ENCODE measurements around the gene PUM2. TPM values are rescaled to one million over a fixed set of nuclear protein-coding genes. Genes with fewer than 3 reads are reported as not detected.

The PUM2 gene
- total and polyA plus RNA-seq, 5 donors from 2014 or later = 15.1 to 131 (median 19.5) TPM

DNA sequence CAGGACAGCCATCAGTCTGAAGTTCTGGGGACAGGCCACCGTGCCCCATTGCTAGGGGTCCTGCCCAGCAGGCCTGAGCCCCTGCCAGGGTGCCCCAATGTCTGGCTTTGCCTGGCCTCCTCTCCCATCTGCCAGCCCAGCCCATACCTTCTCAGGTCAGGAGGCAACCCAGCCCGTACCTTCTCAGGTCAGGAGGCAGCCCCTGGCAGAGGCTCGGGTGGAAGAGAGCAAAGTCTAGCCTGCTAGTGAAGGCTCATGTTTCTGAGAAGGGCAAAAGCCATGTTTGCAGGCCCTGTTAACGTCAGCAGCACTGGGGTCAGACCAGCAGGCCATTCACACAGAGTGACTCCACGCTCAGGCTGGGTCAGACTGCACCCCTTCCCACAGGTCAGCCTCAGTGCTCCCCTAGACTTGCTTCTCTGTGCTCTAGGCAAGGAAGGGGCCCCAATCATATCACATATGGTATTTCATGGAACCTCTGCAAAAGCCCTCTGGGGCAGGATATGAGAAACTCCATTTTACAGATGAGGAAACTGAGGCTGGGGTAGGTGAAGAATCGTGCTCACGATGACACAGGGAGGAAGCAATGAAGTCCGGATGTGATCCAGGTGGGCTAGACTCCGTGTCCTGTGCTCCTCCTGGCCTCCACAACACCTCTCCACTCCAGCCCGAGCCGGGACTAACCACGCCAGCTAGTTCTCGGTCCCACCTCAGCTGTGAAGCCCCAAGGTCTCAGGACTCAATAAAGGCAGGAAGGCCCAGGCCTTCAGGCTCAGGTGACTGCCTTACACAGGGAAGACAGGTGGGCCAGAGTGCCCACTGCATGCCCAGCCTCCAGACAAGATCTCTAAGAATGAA lies 135.2 kb downstream of the PUM2 start:
- ATAC-seq (ENCODE audit: low read depth in 2 of 2) (no peak), DNase-seq (no peak)
- Mint-ChIP-seq H3K36me3 (no peaks in the 10 kb centered on the region), H3K27me3 (peaks cover 18% of the 10 kb centered on the region), H3K27ac (peak overlapping the region in 1 of 3 donors; percentile 49), H3K4me3 (no peak overlapping the region), H3K4me1 (no peaks in the 10 kb centered on the region), H3K9me3 (no peaks in the 10 kb centered on the region)
- H3K4me3 ChIP-seq (ENCODE audit: low read depth, low read length) = no peak overlapping the region
- no peaks in the 10 kb centered on the region for H3K36me3 ChIP-seq (ENCODE audit: control insufficient read depth, insufficient read depth, low read length)
- H3K27ac ChIP-seq (ENCODE audit: insufficient read depth, low read length, poor library complexity, severe bottlenecking) = no peak overlapping the region
- peaks cover 1% of the 10 kb centered on the region for H3K27me3 ChIP-seq (ENCODE audit: control insufficient read depth, insufficient read depth, low read length)
- H3K4me1 ChIP-seq (ENCODE audit: control insufficient read depth, insufficient read depth, low read length, poor library complexity, severe bottlenecking) = no peaks in the 10 kb centered on the region
- no peaks in the 10 kb centered on the region for H3K9me3 ChIP-seq (ENCODE audit: control insufficient read depth in 2 of 2, low read length in 2 of 2)

DNA sequence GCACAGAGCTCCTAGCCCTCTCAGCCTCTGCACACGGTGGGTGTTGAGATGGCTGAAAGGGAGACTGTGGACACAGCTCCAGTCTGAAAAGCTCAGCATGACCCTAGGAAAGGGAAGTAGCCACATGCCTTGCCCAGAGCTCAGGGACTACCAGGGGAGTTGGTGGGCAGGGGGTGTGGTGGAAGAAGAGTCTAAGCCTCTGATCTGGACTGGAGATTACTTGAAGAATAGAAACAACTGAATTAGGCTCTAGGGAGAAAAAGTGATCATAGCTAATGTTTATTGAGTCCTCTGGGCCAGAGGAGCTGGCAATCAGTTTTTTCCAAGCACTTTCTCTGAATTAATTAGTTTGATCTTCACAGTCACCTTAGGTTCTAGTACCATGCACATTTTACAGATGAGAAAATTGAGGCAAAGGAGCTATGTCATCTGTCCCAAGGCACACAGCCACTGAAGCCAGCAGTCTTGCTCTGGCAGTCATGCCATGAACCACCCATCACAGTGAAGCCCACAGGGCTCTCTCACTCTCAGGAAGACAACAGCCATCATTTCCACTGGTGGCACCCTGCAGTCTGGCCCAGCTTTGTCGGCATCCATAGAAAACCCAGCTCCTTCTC lies 136.0 kb downstream of the PUM2 start:
- H3K27ac ChIP-seq (ENCODE audit: insufficient read depth, low read length, poor library complexity, severe bottlenecking) = no peak overlapping the region
- H3K27me3 ChIP-seq (ENCODE audit: control insufficient read depth, insufficient read depth, low read length) = no peaks in the 10 kb centered on the region
- no peaks in the 10 kb centered on the region for H3K4me1 ChIP-seq (ENCODE audit: control insufficient read depth, insufficient read depth, low read length, poor library complexity, severe bottlenecking)
- H3K9me3 ChIP-seq (ENCODE audit: control insufficient read depth in 2 of 2, low read length in 2 of 2) = no peaks in the 10 kb centered on the region
- H3K27ac Mint-ChIP-seq = peak overlapping the region in 1 of 3 donors; percentile 49
- DNase-seq (no peak), ATAC-seq (ENCODE audit: low read depth in 2 of 2) (no peak)
- H3K4me3 ChIP-seq (ENCODE audit: low read depth, low read length) = no peak overlapping the region
- no peaks in the 10 kb centered on the region for H3K36me3 ChIP-seq (ENCODE audit: control insufficient read depth, insufficient read depth, low read length)
- peaks cover 18% of the 10 kb centered on the region for H3K27me3 Mint-ChIP-seq
- H3K36me3 Mint-ChIP-seq = no peaks in the 10 kb centered on the region
- no peaks in the 10 kb centered on the region for H3K4me1 Mint-ChIP-seq
- no peak overlapping the region for H3K4me3 Mint-ChIP-seq
- no peaks in the 10 kb centered on the region for H3K9me3 Mint-ChIP-seq

DNA sequence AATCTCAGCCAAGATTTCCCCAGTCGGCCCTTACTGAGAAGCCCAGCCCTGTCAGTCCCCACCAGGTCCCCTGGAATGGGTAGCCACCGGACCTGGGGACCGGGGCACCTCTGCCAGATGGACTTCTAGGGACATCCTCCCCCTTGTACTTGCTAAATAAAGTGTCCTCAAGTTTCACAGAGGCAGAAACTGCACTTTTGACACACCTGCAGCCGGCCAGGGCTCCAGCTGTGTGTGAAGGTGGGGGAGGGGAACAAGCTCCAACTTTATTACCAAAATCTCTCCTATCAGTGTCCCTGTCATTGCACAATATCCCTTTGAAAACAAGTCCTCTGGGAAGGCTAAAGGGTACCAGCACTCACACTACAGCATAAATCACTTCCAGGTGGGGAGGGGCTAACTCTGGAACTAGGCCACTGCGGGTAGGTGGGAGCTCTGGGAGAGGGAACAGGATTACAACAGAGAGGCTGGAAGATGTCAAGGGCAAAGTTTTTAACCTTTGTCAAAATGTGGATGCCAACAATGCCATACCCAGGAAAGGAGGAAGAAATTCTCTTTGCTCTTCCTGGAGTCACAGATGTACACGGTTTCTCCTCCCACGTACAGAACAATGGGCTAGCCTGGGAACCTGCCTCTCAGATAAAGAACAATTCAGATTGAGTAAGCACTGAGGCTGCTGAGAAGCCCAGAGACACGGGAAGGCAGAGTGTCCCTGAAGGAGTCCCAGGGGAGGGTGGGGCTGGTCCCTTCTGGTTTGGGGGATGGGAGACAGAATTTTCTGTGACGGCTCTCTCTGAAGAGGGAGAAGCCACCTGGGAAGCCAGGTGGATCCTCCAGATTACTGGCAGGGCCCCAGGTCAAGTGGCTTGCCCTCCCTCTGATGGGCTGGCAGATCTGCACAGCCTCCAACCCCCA lies 136.7 kb downstream of the PUM2 start:
- Histone ChIP-seq H3K9me3 (ENCODE audit: control insufficient read depth in 2 of 2, low read length in 2 of 2) (no peaks in the 10 kb centered on the region), H3K27me3 (ENCODE audit: control insufficient read depth, insufficient read depth, low read length) (no peaks in the 10 kb centered on the region), H3K4me3 (ENCODE audit: low read depth, low read length) (no peak overlapping the region), H3K27ac (ENCODE audit: insufficient read depth, low read length, poor library complexity, severe bottlenecking) (no peak overlapping the region), H3K4me1 (ENCODE audit: control insufficient read depth, insufficient read depth, low read length, poor library complexity, severe bottlenecking) (no peaks in the 10 kb centered on the region), H3K36me3 (ENCODE audit: control insufficient read depth, insufficient read depth, low read length) (no peaks in the 10 kb centered on the region)
- H3K27me3 Mint-ChIP-seq = peaks cover 16% of the 10 kb centered on the region
- no peak overlapping the region for H3K4me3 Mint-ChIP-seq
- H3K27ac Mint-ChIP-seq = no peak overlapping the region
- H3K36me3 Mint-ChIP-seq = no peaks in the 10 kb centered on the region
- no peaks in the 10 kb centered on the region for H3K4me1 Mint-ChIP-seq
- H3K9me3 Mint-ChIP-seq = no peaks in the 10 kb centered on the region
- ATAC-seq (ENCODE audit: low read depth in 2 of 2) = no peak
- no peak for DNase-seq

DNA sequence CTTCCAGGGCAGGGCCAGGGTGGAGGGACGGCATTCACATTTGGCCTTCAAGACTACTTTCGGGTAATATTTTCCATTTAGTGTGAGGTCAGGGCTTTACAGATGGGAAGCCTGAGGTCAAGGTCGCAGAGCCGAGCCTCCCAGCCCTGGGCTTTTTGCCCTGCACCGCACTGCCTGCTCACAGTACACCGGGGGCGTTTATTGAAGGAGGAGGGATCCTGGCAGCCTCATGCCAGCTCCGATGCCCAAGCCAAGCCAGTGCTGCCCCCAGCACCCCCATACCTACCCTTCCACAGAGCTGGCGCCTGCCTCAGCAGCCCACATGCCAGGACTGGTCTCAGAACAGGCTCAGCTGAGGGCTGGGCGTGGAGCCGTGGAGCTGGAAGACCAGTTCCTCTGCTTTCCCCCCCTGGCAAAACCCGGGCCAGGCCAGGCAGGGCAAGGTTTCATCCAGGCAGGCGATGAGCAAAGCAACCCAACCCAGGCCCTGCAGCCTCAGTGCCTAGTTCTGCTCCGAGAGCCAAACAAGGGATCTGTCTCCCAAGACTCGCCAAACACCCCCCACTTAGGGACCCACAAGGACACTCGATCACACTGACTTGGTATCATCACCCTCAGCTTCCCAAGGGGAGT lies 137.7 kb downstream of the PUM2 start:
- Mint-ChIP-seq H3K9me3 (no peaks in the 10 kb centered on the region), H3K36me3 (no peaks in the 10 kb centered on the region), H3K27me3 (peaks cover 7% of the 10 kb centered on the region), H3K4me3 (no peak overlapping the region), H3K27ac (no peak overlapping the region), H3K4me1 (no peaks in the 10 kb centered on the region)
- DNase-seq = no peak
- Histone ChIP-seq H3K27me3 (ENCODE audit: control insufficient read depth, insufficient read depth, low read length) (no peaks in the 10 kb centered on the region), H3K27ac (ENCODE audit: insufficient read depth, low read length, poor library complexity, severe bottlenecking) (no peak overlapping the region), H3K9me3 (ENCODE audit: control insufficient read depth in 2 of 2, low read length in 2 of 2) (no peaks in the 10 kb centered on the region), H3K36me3 (ENCODE audit: control insufficient read depth, insufficient read depth, low read length) (no peaks in the 10 kb centered on the region), H3K4me3 (ENCODE audit: low read depth, low read length) (no peak overlapping the region), H3K4me1 (ENCODE audit: control insufficient read depth, insufficient read depth, low read length, poor library complexity, severe bottlenecking) (no peaks in the 10 kb centered on the region)
- ATAC-seq (ENCODE audit: low read depth in 2 of 2) = no peak

DNA sequence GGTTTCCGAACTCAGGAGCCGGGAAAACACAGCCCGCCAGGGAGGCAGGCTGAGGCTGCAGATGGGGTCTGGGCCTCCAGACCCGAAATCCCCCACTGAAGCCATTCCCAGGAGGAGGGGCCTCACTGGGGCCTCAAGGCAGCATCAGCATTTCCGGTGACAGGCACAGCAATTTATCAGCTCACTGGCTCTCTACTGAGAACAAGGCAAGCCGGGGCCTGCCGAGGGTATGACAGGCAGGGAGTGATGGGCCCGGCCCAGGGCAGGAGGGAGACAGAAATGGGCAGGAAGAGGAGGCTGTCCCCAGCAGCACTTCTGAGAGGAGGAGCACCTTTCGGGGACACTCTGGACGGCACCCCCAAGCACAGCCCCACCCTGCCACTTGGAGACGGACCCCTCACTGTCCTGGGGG lies 138.2 kb downstream of the PUM2 start:
- no peaks in the 10 kb centered on the region for H3K36me3 Mint-ChIP-seq
- Histone ChIP-seq H3K36me3 (ENCODE audit: control insufficient read depth, insufficient read depth, low read length) (no peaks in the 10 kb centered on the region), H3K27ac (ENCODE audit: insufficient read depth, low read length, poor library complexity, severe bottlenecking) (no peak overlapping the region), H3K4me3 (ENCODE audit: low read depth, low read length) (no peak overlapping the region), H3K27me3 (ENCODE audit: control insufficient read depth, insufficient read depth, low read length) (no peaks in the 10 kb centered on the region), H3K4me1 (ENCODE audit: control insufficient read depth, insufficient read depth, low read length, poor library complexity, severe bottlenecking) (no peaks in the 10 kb centered on the region), H3K9me3 (ENCODE audit: control insufficient read depth in 2 of 2, low read length in 2 of 2) (no peaks in the 10 kb centered on the region)
- H3K4me3 Mint-ChIP-seq = no peak overlapping the region
- no peak for ATAC-seq (ENCODE audit: low read depth in 2 of 2)
- no peak overlapping the region for H3K27ac Mint-ChIP-seq
- no peaks in the 10 kb centered on the region for H3K9me3 Mint-ChIP-seq
- peaks cover 5% of the 10 kb centered on the region for H3K27me3 Mint-ChIP-seq
- no peak for DNase-seq
- H3K4me1 Mint-ChIP-seq = no peaks in the 10 kb centered on the region

DNA sequence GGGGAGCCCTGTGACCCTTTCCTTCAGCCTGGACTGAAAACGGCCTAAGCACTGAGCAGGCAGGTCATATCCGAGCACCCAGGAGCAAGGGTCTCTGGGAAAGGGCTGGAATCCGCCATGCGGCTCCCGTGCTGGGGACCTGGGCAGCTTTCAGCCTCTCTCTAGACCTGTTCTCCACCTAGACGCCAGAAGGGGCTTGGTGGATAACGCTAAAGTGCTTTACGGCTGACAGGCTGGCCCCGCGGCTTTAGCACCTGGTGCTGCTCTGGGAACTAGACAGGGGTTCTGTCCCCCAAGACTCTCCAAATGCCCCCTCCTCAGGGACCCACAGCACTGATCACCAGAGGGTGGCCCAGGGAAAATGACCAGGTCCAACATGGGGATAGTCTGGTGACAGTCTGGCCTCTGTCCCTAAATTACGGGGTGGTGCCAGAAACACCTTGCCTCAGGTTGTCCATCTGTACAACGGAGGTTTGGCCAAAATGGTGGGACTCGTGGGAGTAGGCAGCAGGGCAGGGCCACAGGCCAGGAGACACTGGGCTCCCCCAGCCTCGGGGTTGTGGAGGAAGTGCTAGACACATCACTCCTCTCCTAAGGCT lies 138.7 kb downstream of the PUM2 start:
- Histone ChIP-seq H3K4me1 (ENCODE audit: control insufficient read depth, insufficient read depth, low read length, poor library complexity, severe bottlenecking) (no peaks in the 10 kb centered on the region), H3K4me3 (ENCODE audit: low read depth, low read length) (no peak overlapping the region), H3K27ac (ENCODE audit: insufficient read depth, low read length, poor library complexity, severe bottlenecking) (no peak overlapping the region), H3K27me3 (ENCODE audit: control insufficient read depth, insufficient read depth, low read length) (no peaks in the 10 kb centered on the region), H3K9me3 (ENCODE audit: control insufficient read depth in 2 of 2, low read length in 2 of 2) (no peaks in the 10 kb centered on the region), H3K36me3 (ENCODE audit: control insufficient read depth, insufficient read depth, low read length) (no peaks in the 10 kb centered on the region)
- H3K27ac Mint-ChIP-seq = no peak overlapping the region
- H3K9me3 Mint-ChIP-seq = no peaks in the 10 kb centered on the region
- no peaks in the 10 kb centered on the region for H3K36me3 Mint-ChIP-seq
- no peaks in the 10 kb centered on the region for H3K4me1 Mint-ChIP-seq
- peaks cover 5% of the 10 kb centered on the region for H3K27me3 Mint-ChIP-seq
- DNase-seq (no peak), ATAC-seq (ENCODE audit: low read depth in 2 of 2) (no peak)
- no peak overlapping the region for H3K4me3 Mint-ChIP-seq

DNA sequence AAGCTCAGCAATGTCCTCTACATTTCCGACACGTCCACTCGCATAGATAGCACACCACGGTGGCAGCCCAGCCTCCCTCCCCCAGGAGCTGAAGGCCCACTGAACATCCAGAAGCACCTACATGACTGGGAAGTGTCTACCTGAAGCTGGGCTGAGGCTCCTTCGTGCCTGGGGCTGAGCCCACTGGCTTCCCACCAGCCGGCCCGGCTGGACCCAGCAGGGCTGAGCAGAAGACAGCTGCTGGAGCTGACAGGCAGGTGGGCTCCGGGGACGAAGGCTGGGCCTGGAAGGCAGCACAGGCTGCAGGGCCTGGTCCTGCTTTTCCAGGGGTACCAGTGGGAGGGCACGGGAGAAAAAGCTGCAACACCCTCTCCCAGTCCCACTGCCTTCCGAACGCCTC lies 139.2 kb downstream of the PUM2 start:
- Mint-ChIP-seq H3K4me3 (no peak overlapping the region), H3K4me1 (no peaks in the 10 kb centered on the region), H3K27me3 (peaks cover 5% of the 10 kb centered on the region), H3K27ac (no peak overlapping the region), H3K9me3 (no peaks in the 10 kb centered on the region), H3K36me3 (no peaks in the 10 kb centered on the region)
- Histone ChIP-seq H3K36me3 (ENCODE audit: control insufficient read depth, insufficient read depth, low read length) (no peaks in the 10 kb centered on the region), H3K4me3 (ENCODE audit: low read depth, low read length) (no peak overlapping the region), H3K27ac (ENCODE audit: insufficient read depth, low read length, poor library complexity, severe bottlenecking) (no peak overlapping the region), H3K9me3 (ENCODE audit: control insufficient read depth in 2 of 2, low read length in 2 of 2) (no peaks in the 10 kb centered on the region), H3K27me3 (ENCODE audit: control insufficient read depth, insufficient read depth, low read length) (no peaks in the 10 kb centered on the region), H3K4me1 (ENCODE audit: control insufficient read depth, insufficient read depth, low read length, poor library complexity, severe bottlenecking) (no peaks in the 10 kb centered on the region)
- DNase-seq = no peak
- no peak for ATAC-seq (ENCODE audit: low read depth in 2 of 2)

Measured in CD4-positive, CD25-positive, alpha-beta regulatory T cell (primary cell).